HG03095 (cell line): Measurements from ENCODE around the gene PCDH10.

Experiments
- ATAC-seq: cut with Tn5 transposase; IDR thresholded peaks from one replicate; pipeline ENCODE4 v1.9.1; 2021; ENCODE audit warnings: moderate library complexity; ENCODE audit not compliant: unreplicated experiment

Gene PCDH10, protein sequence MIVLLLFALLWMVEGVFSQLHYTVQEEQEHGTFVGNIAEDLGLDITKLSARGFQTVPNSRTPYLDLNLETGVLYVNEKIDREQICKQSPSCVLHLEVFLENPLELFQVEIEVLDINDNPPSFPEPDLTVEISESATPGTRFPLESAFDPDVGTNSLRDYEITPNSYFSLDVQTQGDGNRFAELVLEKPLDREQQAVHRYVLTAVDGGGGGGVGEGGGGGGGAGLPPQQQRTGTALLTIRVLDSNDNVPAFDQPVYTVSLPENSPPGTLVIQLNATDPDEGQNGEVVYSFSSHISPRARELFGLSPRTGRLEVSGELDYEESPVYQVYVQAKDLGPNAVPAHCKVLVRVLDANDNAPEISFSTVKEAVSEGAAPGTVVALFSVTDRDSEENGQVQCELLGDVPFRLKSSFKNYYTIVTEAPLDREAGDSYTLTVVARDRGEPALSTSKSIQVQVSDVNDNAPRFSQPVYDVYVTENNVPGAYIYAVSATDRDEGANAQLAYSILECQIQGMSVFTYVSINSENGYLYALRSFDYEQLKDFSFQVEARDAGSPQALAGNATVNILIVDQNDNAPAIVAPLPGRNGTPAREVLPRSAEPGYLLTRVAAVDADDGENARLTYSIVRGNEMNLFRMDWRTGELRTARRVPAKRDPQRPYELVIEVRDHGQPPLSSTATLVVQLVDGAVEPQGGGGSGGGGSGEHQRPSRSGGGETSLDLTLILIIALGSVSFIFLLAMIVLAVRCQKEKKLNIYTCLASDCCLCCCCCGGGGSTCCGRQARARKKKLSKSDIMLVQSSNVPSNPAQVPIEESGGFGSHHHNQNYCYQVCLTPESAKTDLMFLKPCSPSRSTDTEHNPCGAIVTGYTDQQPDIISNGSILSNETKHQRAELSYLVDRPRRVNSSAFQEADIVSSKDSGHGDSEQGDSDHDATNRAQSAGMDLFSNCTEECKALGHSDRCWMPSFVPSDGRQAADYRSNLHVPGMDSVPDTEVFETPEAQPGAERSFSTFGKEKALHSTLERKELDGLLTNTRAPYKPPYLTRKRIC

DNA sequence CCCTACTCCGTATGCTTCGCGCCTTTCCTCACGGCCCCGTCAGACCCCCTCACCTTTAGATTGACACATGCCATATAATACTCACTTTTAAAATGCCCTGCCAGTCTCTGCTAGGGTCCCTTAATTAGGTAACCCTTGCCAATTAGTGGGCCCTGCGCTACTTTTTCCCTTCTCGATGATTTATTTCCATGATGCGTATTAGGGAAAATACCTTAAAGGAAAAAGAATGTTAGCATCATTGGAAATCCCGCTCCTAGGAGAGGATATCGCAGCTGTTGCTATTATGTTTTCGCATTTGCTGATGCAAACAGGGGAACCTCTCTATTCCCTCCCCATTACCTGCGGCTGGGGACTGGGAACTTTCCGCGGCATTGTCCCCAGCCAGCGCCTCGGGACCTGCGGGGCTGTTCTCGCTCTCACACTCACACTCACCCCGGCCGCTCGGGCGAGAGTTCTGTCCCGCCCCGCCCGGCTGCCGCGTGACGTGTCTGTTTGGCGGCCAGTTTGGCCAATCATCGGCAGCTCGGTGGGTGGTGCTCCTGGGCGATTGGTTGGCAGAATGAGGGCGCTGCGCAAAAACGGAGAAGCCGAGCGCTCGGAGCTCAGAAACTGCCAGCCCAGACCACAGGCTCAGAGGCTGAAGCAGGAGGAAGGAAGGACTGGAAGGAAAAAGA, at the start of gene PCDH10:
Gene PCDH10 (plus strand): TSS at position 605 of the 674 bp plus-strand sequence. CDS start 847 bp downstream, outside the sequence.
- ATAC-seq: no peak

DNA sequence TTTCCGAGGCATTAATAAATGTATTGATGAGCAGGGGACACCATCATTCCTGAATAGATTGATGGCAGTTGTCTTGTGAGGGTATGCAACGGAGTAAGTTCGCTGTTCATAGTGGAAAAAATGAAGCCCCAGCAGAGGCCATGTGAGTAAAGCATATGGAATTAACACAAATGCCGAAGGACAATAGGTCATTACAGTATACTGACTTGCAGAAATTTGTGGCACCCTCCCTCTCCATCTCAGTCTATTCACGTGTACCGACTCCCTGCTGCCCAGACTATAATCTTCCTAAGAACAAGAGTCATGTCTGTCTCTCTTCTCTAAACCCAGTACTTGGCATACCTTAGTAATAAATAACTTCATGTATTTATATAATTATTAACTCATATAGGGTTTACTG, 47.1 kb upstream of the PCDH10 start:
- ATAC-seq: no peak

DNA sequence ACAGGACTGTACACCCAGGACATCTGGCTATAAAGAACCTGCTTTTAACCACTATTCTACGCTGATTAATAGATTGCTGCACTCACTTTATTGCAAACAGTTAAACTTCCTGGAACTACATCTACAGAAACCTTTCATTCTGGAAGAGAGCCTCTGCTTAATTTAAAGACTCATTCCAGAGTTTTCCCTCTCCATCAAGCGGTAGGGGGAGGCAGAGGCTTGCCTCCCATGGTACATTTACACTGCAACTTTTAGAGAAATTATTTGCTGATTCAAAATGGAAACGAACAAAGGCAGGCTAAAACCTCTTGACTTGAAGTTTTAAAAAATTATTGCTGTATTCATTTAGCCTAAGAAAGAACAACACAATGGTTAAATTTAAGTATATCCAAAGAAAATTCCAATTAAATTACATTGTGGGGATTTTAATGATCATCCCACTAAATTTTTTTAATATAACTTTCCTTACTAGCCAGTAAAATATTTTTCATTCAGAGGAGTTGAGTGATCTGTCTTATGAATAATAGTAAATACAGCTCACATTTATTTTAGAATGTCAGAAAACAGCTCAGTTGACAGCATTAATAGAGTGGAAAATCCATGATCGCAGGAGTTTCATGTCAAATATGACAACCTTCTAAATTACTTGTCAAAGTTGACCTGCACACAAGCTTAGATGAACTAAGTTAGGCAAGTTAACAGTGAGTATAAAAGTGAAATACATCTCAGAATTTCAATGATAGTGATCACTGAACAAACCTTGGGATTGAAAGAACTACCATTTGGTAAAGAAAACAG, 46.3 kb upstream of the PCDH10 start:
- ATAC-seq: no peak

DNA sequence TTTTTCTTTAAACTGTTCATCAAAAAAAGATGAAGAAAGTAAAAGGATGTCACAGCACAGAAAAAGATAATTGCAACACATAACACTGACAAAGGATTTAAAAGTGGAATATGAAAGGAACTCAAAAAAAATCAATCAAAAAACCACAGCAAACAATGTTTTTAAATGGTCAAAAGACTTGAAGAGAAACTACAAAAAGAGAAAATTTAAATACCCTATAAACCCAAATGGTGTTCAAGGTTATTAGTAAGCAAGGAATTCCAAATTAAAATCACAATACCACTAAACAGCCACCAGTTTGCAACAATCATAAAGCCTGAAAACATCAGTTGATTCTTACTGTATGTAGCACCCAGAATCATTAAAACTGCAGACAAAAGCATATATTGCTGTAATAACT, 36.5 kb upstream of the PCDH10 start:
- ATAC-seq: no peak

DNA sequence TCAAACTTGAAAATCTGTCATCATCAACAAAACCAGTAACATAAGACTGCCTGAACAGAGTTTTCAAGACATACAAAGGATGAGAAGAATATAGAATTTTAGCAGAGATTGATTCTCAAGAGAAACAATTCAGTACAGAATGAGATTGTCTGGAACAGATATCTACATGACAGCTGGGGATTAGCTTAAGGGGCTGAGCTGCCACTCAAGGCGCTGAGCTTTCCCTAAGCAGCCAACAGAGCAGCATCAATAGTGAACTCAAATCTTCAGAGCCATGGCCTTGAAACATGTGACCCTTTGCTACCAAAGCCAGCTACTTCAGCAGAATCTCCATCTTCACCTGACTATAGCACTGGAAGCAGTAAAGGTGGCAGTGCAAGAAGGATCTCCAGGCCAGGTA, 24.3 kb upstream of the PCDH10 start:
- ATAC-seq: no peak

- ATAC-seq: no peak
These were observed 21.6 kb upstream of the PCDH10 start for GRCh38 chr4:133127500-133127899.

- ATAC-seq: no peak
These were observed 19.9 kb upstream of the PCDH10 start for GRCh38 chr4:133129237-133129636.

GRCh38 chr4:133130171-133130570, 18.9 kb upstream of the PCDH10 start:
- no peak for ATAC-seq

DNA sequence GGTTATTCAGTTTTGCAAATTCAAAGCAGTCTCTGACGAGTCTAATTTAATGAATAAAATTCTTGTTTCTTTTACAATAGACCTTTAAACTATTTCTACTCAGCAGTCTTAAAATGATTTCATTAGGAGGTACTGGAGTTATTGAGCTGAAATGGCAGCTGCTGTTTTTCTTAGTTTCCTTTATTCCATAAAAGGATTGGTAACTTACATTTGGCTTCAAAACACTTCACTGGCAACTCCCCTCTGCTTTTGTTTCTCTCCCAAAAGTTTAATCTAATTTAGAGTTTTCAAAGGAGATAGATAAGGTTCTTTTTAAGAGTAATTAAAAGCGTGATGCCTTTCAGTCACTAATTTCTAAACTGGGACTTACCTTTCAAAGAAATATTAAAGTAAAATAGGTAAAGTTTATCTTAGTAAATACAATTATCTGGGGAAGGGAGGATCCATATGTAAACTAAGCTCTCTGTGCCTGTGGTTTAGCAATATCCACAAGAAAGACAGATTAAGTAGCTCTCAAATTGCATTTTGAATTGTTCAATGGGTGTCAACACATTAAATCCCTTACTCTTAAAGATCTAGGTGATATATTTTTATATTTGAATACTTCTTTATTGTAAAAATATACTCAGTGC, 17.1 kb upstream of the PCDH10 start:
- ATAC-seq: no peak

- no peak for ATAC-seq
These were observed 12.3 kb upstream of the PCDH10 start for GRCh38 chr4:133136833-133137232.

DNA sequence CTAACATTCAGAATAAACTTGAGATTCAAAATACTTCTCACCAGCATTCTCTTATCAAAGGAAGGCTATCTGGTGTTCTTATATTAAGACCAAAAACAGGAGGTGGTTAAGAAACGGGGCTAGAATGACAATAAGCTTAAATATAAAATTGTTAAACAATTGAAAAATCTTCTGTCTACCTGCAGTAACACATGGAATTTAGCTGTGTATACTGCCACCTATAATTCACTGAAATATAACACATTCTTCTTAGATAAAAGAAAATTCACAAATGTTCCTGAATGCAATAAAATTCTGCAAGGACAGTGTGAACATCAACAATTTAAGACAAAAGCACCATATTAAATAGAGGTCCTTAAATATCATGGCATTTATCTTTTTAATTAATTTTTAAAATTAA, 11.5 kb upstream of the PCDH10 start:
- no peak for ATAC-seq

- ATAC-seq: no peak
These were observed 5.2 kb upstream of the PCDH10 start for GRCh38 chr4:133143775-133144430.

- no peak for ATAC-seq
These were observed 3.9 kb upstream of the PCDH10 start for GRCh38 chr4:133145241-133145640.

GRCh38 chr4:133145758-133146573, 3.1 kb upstream of the PCDH10 start:
- no peak for ATAC-seq

GRCh38 chr4:133146574-133147241, 2.4 kb upstream of the PCDH10 start:
- no peak for ATAC-seq

GRCh38 chr4:133147286-133147821, 1.7 kb upstream of the PCDH10 start:
- no peak for ATAC-seq

DNA sequence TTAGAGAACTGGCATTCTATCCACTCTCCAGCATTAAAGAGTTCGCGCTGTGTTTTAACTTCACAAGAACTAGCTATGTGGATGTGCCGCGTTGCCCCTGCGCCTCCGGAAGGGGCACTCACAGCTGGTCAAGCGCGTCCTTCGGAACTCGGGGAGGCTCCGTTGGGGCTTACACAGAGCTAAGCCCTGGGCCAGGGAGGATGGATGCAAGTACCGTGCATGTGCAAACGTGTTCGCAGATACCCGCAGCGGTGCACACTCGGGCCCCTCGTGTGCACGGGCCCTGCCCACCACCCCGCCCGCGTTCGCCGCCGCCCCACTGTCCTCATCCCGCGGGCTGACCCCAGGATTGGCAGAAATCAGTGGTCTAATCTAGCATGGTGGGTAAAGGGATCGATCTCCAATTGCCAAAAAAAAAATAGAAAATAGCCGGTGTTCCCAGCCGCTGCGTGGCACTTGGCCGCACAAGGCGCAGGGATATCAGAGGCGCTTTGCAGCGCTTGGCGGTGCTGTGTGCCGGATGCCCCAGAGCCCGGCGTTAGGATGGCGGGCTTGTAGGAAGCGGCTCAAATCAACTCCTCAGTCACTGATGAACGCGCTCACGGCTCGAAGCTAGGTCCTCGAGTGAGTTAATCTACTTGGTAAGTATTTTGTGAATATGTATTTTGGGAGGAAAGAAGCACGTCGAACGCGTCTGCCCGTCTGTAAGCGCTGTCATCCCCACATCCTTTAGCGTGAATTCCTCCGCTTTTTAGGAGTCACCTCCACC, 989 bp upstream of the PCDH10 start:
- ATAC-seq: no peak
